ENCODE measurements around the gene RGS4.

Gene RGS4

DNA sequence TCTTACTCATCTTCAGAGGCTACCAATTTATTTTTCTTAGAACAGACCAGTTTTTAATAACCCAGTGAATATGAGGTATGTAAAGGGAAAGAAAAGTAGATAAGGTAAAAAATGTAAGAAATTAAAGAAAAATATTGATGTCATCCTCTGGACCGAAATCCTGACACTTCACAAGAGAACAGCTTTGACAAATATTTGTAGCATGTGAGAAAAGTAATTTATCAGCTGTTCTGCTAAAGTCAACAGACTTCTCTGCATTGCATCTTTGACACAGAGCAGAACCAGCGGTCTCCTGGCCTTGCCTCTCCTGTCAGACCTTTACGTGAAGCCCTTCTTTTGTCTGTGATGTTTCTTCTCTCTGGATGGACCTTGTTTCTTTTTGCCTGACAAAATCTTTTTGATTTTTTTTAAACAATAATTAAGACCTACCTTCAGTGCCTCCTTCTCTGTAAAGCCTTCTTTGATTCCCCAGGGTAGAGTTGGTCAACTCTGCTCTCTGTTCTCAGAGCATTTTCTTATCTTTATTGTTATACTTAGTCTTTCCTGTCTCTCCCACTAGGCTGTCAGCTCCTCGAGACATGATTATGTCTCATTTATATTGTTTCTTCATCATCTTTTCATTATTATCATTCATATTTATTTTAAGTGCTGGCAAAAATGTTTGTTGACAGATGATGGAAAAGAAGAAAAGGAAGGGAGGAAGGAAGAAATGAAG, 35.4 kb downstream of the RGS4 start:
- no peak overlapping the region for H3K4me3 ChIP-seq (ENCODE audit: control insufficient read depth, low read depth, low read length)
- no peak for DNase-seq (ENCODE audit: low read depth)
- TF ChIP-seq, protein P1, sequence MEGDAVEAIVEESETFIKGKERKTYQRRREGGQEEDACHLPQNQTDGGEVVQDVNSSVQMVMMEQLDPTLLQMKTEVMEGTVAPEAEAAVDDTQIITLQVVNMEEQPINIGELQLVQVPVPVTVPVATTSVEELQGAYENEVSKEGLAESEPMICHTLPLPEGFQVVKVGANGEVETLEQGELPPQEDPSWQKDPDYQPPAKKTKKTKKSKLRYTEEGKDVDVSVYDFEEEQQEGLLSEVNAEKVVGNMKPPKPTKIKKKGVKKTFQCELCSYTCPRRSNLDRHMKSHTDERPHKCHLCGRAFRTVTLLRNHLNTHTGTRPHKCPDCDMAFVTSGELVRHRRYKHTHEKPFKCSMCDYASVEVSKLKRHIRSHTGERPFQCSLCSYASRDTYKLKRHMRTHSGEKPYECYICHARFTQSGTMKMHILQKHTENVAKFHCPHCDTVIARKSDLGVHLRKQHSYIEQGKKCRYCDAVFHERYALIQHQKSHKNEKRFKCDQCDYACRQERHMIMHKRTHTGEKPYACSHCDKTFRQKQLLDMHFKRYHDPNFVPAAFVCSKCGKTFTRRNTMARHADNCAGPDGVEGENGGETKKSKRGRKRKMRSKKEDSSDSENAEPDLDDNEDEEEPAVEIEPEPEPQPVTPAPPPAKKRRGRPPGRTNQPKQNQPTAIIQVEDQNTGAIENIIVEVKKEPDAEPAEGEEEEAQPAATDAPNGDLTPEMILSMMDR (conservative IDR thresholded peaks at IDR 0.05; ENCODE audit: control insufficient read depth, insufficient read depth, low read depth, low read length) = no peak

- H3K4me3 ChIP-seq (ENCODE audit: control insufficient read depth, low read depth, low read length) = no peak overlapping the region
- no peak for DNase-seq (ENCODE audit: low read depth)
- TF ChIP-seq, protein P1 (conservative IDR thresholded peaks at IDR 0.05; ENCODE audit: control insufficient read depth, insufficient read depth, low read depth, low read length) = no peak
These were observed 37.3 kb downstream of the RGS4 start for GRCh38 chr1:163106364-163106987.

DNA sequence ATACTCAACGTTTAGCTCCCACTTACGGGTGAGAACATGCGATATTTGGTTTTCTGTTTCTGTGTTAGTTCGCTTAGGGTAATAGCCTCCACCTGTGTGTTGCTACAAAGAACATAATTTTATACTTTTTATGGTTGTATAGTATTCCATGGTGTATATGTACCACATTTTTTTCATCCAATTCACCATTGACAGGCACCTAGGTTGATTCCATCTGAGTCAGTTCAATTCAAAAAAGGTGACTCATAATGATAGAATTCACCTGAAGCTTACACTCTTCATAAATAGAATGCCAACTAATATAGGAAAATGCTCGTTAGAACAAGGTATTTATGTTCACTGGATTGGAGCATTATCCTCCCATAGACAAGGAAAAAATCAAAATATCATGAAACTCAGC, 38.5 kb downstream of the RGS4 start:
- TF ChIP-seq, protein P1 (conservative IDR thresholded peaks at IDR 0.05; ENCODE audit: control insufficient read depth, insufficient read depth, low read depth, low read length) = no peak
- no peak for DNase-seq (ENCODE audit: low read depth)
- no peak overlapping the region for H3K4me3 ChIP-seq (ENCODE audit: control insufficient read depth, low read depth, low read length)

- H3K4me3 ChIP-seq (ENCODE audit: control insufficient read depth, low read depth, low read length) = no peak overlapping the region
- TF ChIP-seq, protein P1 (conservative IDR thresholded peaks at IDR 0.05; ENCODE audit: control insufficient read depth, insufficient read depth, low read depth, low read length) = no peak
- DNase-seq (ENCODE audit: low read depth) = no peak
These were observed 46.7 kb downstream of the RGS4 start for GRCh38 chr1:163115887-163116286.

GRCh38 chr1:163119707-163120106, 50.5 kb downstream of the RGS4 start:
- DNase-seq (ENCODE audit: low read depth) = no peak
- no peak overlapping the region for H3K4me3 ChIP-seq (ENCODE audit: control insufficient read depth, low read depth, low read length)
- TF ChIP-seq, protein P1 (conservative IDR thresholded peaks at IDR 0.05; ENCODE audit: control insufficient read depth, insufficient read depth, low read depth, low read length) = no peak

DNA sequence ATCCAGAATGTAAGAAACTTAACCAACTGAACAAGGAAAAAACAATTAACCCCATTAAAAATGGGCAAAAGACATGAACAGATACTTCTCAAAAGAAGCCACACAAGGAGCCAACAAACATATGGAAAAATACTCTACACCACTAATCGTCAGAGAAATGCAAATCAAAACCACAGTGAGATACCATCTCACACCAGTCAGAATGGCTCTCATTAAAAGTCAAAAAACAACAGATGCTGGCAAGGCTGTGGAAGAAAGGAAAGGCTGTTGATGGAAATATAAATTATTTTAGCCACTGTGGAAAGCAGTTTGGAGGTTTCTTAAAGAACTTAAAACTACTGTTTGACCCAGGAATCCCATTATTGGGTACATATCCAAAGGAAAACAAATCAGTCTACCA, 51.2 kb downstream of the RGS4 start:
- no peak for DNase-seq (ENCODE audit: low read depth)
- TF ChIP-seq, protein P1 (conservative IDR thresholded peaks at IDR 0.05; ENCODE audit: control insufficient read depth, insufficient read depth, low read depth, low read length) = no peak
- H3K4me3 ChIP-seq (ENCODE audit: control insufficient read depth, low read depth, low read length) = no peak overlapping the region

All from fibroblast of mammary gland (primary cell).